HFFc6 (cell line): Measurements from ENCODE around the gene KIF17. TPM values are rescaled to one million over a fixed set of nuclear protein-coding genes. Genes with fewer than 3 reads are reported as not detected.

Experiments
- DNase-seq: peaks from one replicate; pipeline ENCODE4 v3.0.0-alpha.2; 2018
- H3K27ac Mint-ChIP-seq: 2 replicates; pipeline ENCODE4 v1.8.0; 2020; ENCODE audit warnings: mild to moderate bottlenecking, mixed read lengths
- H3K27me3 Mint-ChIP-seq: 2 replicates; pipeline ENCODE4 v1.8.0; 2021; ENCODE audit warnings: mild to moderate bottlenecking, moderate library complexity, mixed read lengths; ENCODE audit not compliant: insufficient read depth
- H3K36me3 Mint-ChIP-seq: 2 replicates; pipeline ENCODE4 v1.8.0; 2021; ENCODE audit warnings: low read depth, mixed read lengths
- H3K4me1 Mint-ChIP-seq: 2 replicates; pipeline ENCODE4 v1.8.0; 2020; ENCODE audit warnings: low read depth, mixed read lengths
- H3K4me3 Mint-ChIP-seq: 2 replicates; pipeline ENCODE4 v1.8.0; 2020; ENCODE audit warnings: mild to moderate bottlenecking, moderate library complexity, mixed read lengths
- H3K9me3 Mint-ChIP-seq: 2 replicates; pipeline ENCODE4 v1.8.0; 2020; ENCODE audit warnings: mild to moderate bottlenecking, mixed read lengths
- CTCF ChIP-seq: fragments of 200-600 bp; sonication (generic); IDR thresholded peaks from 2 replicates; pipeline ENCODE4 v1.5.0; 2021; ENCODE audit warnings: antibody characterized with exemption, mild to moderate bottlenecking
- total RNA-seq, 6 experiments: library from RNA; stranded (reverse); fragmentation: NEBNext Ultra II Directional; extraction: Animal tissue kit (Norgen Biotek cat#: 25700); gene quantifications; 2 replicates in 1 of 6; 3 replicates in 5 of 6; pipeline ENCODE4 v1.2.3, GENCODE V29; 2021

KIF17 gene
- total RNA-seq, 6 experiments from 2014 or later = 5.8 to 8.1 (median 7.4) TPM

DNA sequence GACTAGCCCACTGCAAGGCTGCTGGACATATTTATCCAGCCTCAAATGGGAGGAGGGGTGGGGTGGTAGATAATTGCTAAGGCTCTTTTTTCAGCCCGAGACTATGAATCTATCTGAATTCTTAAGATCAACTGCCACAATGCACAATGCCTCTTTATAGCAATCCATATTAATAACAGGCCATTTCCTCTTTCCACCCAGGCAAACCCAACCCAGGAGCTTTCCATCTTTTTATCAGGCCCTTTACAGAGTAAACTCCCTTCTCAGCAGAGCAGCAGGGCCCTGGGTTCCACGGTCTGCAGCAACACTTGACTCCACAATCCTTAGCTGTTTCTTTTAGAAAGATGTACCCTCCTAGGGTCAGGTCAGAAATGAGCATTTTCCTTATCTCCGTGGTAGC lies 57.4 kb downstream of the KIF17 start:
- no peaks in the 10 kb centered on the region for H3K9me3 Mint-ChIP-seq
- peak overlapping the region; percentile 83 for H3K27ac Mint-ChIP-seq
- peaks cover 2% of the 10 kb centered on the region; the same call in 1 of the 2 replicates for H3K27me3 Mint-ChIP-seq
- peak overlapping the region; percentile 94 for H3K4me3 Mint-ChIP-seq
- peaks cover 40% of the 10 kb centered on the region; the same call in 1 of the 2 replicates for H3K36me3 Mint-ChIP-seq
- TF ChIP-seq CTCF = no peak
- no peak for DNase-seq
- H3K4me1 Mint-ChIP-seq = peaks cover 31% of the 10 kb centered on the region

- Mint-ChIP-seq H3K4me3 (no peak overlapping the region), H3K36me3 (peaks cover 44% of the 10 kb centered on the region; the same call in 1 of the 2 replicates), H3K27ac (no peak overlapping the region), H3K27me3 (peaks cover 2% of the 10 kb centered on the region; the same call in 1 of the 2 replicates), H3K9me3 (no peaks in the 10 kb centered on the region), H3K4me1 (peaks cover 31% of the 10 kb centered on the region)
- no peak for DNase-seq
- TF ChIP-seq CTCF = no peak
These were observed 59.5 kb downstream of the KIF17 start for GRCh38 chr1:20658166-20658915.

GRCh38 chr1:20657024-20657423 lies 60.8 kb downstream of the KIF17 start:
- H3K27ac Mint-ChIP-seq = no peak overlapping the region
- no peak for DNase-seq
- peaks cover 53% of the 10 kb centered on the region for H3K36me3 Mint-ChIP-seq
- H3K4me1 Mint-ChIP-seq = peaks cover 23% of the 10 kb centered on the region
- no peak for TF ChIP-seq CTCF
- H3K9me3 Mint-ChIP-seq = no peaks in the 10 kb centered on the region
- H3K4me3 Mint-ChIP-seq = no peak overlapping the region
- H3K27me3 Mint-ChIP-seq = peaks cover 2% of the 10 kb centered on the region; the same call in 1 of the 2 replicates

DNA sequence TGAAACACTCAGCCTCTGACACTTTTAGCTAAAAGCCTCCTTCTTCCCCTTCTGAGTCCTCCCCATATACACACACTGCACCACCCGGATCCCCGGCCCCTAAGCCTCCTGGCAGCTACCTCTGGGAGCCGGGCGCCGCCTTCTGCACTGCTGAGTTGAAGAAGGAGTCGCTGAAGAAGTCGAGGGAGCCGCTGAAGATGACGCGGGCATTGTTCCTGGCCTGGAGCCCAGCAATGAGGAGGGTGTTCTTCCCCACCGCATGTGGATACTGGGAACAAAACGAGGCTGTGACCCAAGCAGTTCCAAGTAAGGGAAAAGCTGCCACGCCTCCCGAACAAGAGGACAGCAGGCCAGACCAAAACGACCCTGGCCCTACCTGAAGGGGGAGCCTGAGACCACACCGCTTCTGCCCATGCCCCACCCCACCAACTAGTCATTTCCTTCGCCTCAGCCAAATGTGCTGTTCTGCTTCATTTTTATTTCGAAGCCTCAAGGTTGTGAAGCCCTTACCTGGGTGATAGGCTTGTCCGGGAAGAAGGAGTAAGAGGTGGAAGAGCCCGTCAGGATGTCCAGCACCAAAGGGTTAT lies 63.6 kb downstream of the KIF17 start:
- Mint-ChIP-seq H3K27ac (no peak overlapping the region), H3K9me3 (no peaks in the 10 kb centered on the region), H3K4me1 (peaks cover 6% of the 10 kb centered on the region), H3K36me3 (peaks cover 50% of the 10 kb centered on the region), H3K27me3 (peaks cover 2% of the 10 kb centered on the region), H3K4me3 (no peak overlapping the region)
- DNase-seq = no peak
- TF ChIP-seq CTCF = no peak; the same call in 1 of the 2 replicates

- DNase-seq = no peak
- no peak for TF ChIP-seq CTCF
- H3K27ac Mint-ChIP-seq = no peak overlapping the region
- no peak overlapping the region for H3K4me3 Mint-ChIP-seq
- H3K27me3 Mint-ChIP-seq = peaks cover 2% of the 10 kb centered on the region
- 0 out of 2 replicates have a peak, but pooled peaks cover 4% of the 10 kb centered on the region for H3K4me1 Mint-ChIP-seq
- H3K36me3 Mint-ChIP-seq = peaks cover 55% of the 10 kb centered on the region
- H3K9me3 Mint-ChIP-seq = no peaks in the 10 kb centered on the region
These were observed 65.5 kb downstream of the KIF17 start for GRCh38 chr1:20652300-20652699.
